Trophoblast cell (in vitro differentiated cells and primary cell): ENCODE measurements around the gene CPNE4.
A peak's percentile ranks its signal among the peaks of the same experiment; 100 is the strongest.

ENCODE experiments used
- DNase-seq, 2 donors: peaks; one replicate each; pipeline ENCODE4 v3.0.0-alpha.2; 2016
- H2AFZ ChIP-seq: 2 replicates; pipeline ENCODE4 v1.6.1; 2013; ENCODE audit warnings: low read length, moderate library complexity, mild to moderate bottlenecking; ENCODE audit not compliant: insufficient read depth, poor library complexity
- H2AK5ac ChIP-seq: 2 replicates; pipeline ENCODE4 v1.6.1; 2013; ENCODE audit warnings: mild to moderate bottlenecking, low read length
- H2BK120ac ChIP-seq: 2 replicates; pipeline ENCODE4 v1.6.1; 2013; ENCODE audit warnings: low read length, mild to moderate bottlenecking, moderate library complexity; ENCODE audit not compliant: insufficient read depth, poor library complexity
- H2BK12ac ChIP-seq: 2 replicates; pipeline ENCODE4 v1.6.1; 2013; ENCODE audit warnings: mild to moderate bottlenecking, low read length, moderate library complexity
- H2BK5ac ChIP-seq: 2 replicates; pipeline ENCODE4 v1.6.1; 2013; ENCODE audit warnings: low read length, low read depth, moderate library complexity, mild to moderate bottlenecking; ENCODE audit not compliant: poor library complexity
- H3K14ac ChIP-seq: 2 replicates; pipeline ENCODE4 v1.6.1; 2013; ENCODE audit warnings: mild to moderate bottlenecking, low read length
- H3K18ac ChIP-seq: 2 replicates; pipeline ENCODE4 v1.6.1; 2013; ENCODE audit warnings: mild to moderate bottlenecking, low read length
- H3K23ac ChIP-seq: 2 replicates; pipeline ENCODE4 v1.6.1; 2013; ENCODE audit warnings: low read length
- H3K27ac ChIP-seq: 2 replicates; pipeline ENCODE4 v1.5.1; 2013; ENCODE audit warnings: low read depth, mild to moderate bottlenecking, inconsistent platforms, low read length, moderate library complexity
- H3K27me3 ChIP-seq: 2 replicates; pipeline ENCODE4 v1.6.1; 2013; ENCODE audit warnings: inconsistent platforms, mild to moderate bottlenecking, low read length, moderate library complexity; ENCODE audit not compliant: insufficient read depth
- H3K36me3 ChIP-seq, 2 experiments: 1 replicate in 1 of 2; 2 replicates in 1 of 2; pipeline ENCODE4 v1.6.1; 2013; ENCODE audit warnings: low read length in 2 of 2, mild to moderate bottlenecking in 2 of 2, moderate library complexity in 1 of 2; ENCODE audit not compliant: insufficient read depth in 2 of 2, control insufficient read depth in 1 of 2
- H3K4ac ChIP-seq: 2 replicates; pipeline ENCODE4 v1.6.1; 2013; ENCODE audit warnings: low read depth, mild to moderate bottlenecking, low read length, moderate library complexity
- H3K4me1 ChIP-seq, 2 experiments: 1 replicate in 1 of 2; 2 replicates in 1 of 2; pipeline ENCODE4 v1.6.1; 2013; ENCODE audit warnings: low read length in 2 of 2, mild to moderate bottlenecking in 2 of 2, moderate library complexity in 1 of 2; ENCODE audit not compliant: insufficient read depth in 2 of 2, control insufficient read depth in 1 of 2
- H3K4me2 ChIP-seq: 2 replicates; pipeline ENCODE4 v1.6.1; 2013; ENCODE audit warnings: inconsistent platforms, mild to moderate bottlenecking, low read length, moderate library complexity
- H3K4me3 ChIP-seq: 2 replicates; pipeline ENCODE4 v1.5.1; 2013; ENCODE audit warnings: mild to moderate bottlenecking, low read depth, low read length, inconsistent platforms
- H3K79me1 ChIP-seq: one replicate; pipeline ENCODE4 v1.6.1; 2013; ENCODE audit warnings: low read length
- H3K79me2 ChIP-seq: 2 replicates; pipeline ENCODE4 v1.6.1; 2013; ENCODE audit warnings: low read length, mild to moderate bottlenecking; ENCODE audit not compliant: control insufficient read depth, insufficient read depth, poor library complexity
- H3K9ac ChIP-seq: 2 replicates; pipeline ENCODE4 v1.6.1; 2013; ENCODE audit warnings: mild to moderate bottlenecking, low read length
- H3K9me3 ChIP-seq: 2 replicates; pipeline ENCODE4 v1.6.1; 2013; ENCODE audit warnings: low read depth, mild to moderate bottlenecking, control low read depth, inconsistent platforms, low read length; ENCODE audit not compliant: insufficient read depth
- H4K12ac ChIP-seq: 2 replicates; pipeline ENCODE4 v1.6.1; 2013; ENCODE audit warnings: low read depth, mild to moderate bottlenecking, low read length, moderate library complexity
- H4K8ac ChIP-seq: 2 replicates; pipeline ENCODE4 v1.6.1; 2013; ENCODE audit warnings: low read depth, mild to moderate bottlenecking, low read length, moderate library complexity
- H4K91ac ChIP-seq: one replicate; pipeline ENCODE4 v1.6.1; 2013; ENCODE audit warnings: low read depth, mild to moderate bottlenecking, low read length, moderate library complexity
- WGBS: extraction: QIAGEN DNeasy Blood & Tissue Kit; methylation state at CpG from one replicate; pipeline ENCODE4 v1.1.7; 2013; ENCODE audit warnings: missing lambda C conversion rate; ENCODE audit not compliant: insufficient read length, insufficient coverage; ENCODE audit errors: extremely low coverage; 5-methylcytosine and 5-hydroxymethylcytosine counted together

CPNE4 gene

DNA sequence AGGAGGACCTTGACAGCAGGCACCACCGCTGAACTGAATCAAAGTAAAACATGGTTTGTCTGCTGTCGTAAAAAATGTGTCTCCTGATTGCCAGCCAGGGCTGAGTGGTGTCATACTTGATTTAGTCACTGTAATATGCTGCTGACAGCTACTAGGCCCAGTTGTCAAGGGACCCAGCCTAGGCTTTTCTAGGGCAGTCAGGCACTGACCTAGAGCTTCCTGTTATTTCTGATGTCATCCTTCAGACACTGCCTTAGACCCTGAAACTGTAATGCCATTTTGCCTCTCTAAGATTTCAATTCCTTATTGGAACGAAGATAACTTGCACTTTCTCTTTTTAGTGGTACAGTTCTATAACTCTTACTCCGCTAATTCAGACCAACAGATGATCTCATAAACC is 529.4 kb downstream of the CPNE4 start:
- Histone ChIP-seq H3K4ac (no peak overlapping the region), H4K12ac (no peak overlapping the region), H4K8ac (no peak overlapping the region), H3K27me3 (peaks cover 3% of the 10 kb centered on the region), H2BK12ac (no peak overlapping the region), H3K36me3 (no peaks in the 10 kb centered on the region), H2BK120ac (no peak overlapping the region), H3K4me2 (no peak overlapping the region), H3K27ac (no peak overlapping the region), H3K79me2 (peaks cover 10% of the 10 kb centered on the region), H3K79me1 (peaks cover 5% of the 10 kb centered on the region), H3K4me3 (no peak overlapping the region), H2BK5ac (no peak overlapping the region), H3K9me3 (no peaks in the 10 kb centered on the region), H2AK5ac (no peak overlapping the region), H3K18ac (no peak overlapping the region), H3K14ac (no peak overlapping the region), H2AFZ (no peak overlapping the region), H4K91ac (no peak overlapping the region), H3K9ac (no peak overlapping the region), H3K23ac (no peak overlapping the region), H3K4me1 (peaks cover 2% of the 10 kb centered on the region in 2 experiments)
- WGBS = no CpG with 5 or more reads among the region's 4 CpGs
- DNase-seq = no peak

DNA sequence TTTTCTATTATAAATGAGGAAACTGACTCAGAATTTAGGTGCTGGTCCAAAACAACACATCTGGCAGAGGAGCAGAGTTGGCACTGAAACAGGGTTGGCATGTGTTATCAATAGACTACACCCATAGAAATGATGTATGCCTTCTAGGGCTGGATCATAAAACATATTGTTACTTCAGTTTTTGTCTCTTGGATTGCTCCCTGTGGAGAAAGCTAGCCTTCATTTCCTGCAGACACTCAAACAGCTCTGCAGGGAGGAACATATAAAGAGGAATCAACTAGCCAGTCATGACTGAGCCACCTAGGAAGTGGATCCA is 531.5 kb downstream of the CPNE4 start:
- H4K8ac ChIP-seq = peak overlapping the region; percentile 18
- H2AK5ac ChIP-seq = no peak overlapping the region
- peaks cover 2% of the 10 kb centered on the region in 2 experiments for H3K4me1 ChIP-seq
- no peak overlapping the region for H2BK5ac ChIP-seq
- H3K9ac ChIP-seq = no peak overlapping the region
- H3K27me3 ChIP-seq = peaks cover 3% of the 10 kb centered on the region
- H4K12ac ChIP-seq = no peak overlapping the region
- H2BK12ac ChIP-seq = no peak overlapping the region
- H3K14ac ChIP-seq = no peak overlapping the region
- no peak overlapping the region for H3K27ac ChIP-seq
- H3K4ac ChIP-seq = no peak overlapping the region
- H2AFZ ChIP-seq = no peak overlapping the region
- H3K4me2 ChIP-seq = peak overlapping the region; percentile 78
- H4K91ac ChIP-seq = no peak overlapping the region
- H3K79me2 ChIP-seq = peaks cover 10% of the 10 kb centered on the region
- no peak for DNase-seq
- H3K79me1 ChIP-seq = peaks cover 5% of the 10 kb centered on the region
- no peaks in the 10 kb centered on the region for H3K9me3 ChIP-seq
- no peak overlapping the region for H3K23ac ChIP-seq
- H3K18ac ChIP-seq = no peak overlapping the region
- no peak overlapping the region for H3K4me3 ChIP-seq
- peaks cover 0 to 3% of the 10 kb centered on the region in 2 experiments for H3K36me3 ChIP-seq
- no peak overlapping the region for H2BK120ac ChIP-seq

DNA sequence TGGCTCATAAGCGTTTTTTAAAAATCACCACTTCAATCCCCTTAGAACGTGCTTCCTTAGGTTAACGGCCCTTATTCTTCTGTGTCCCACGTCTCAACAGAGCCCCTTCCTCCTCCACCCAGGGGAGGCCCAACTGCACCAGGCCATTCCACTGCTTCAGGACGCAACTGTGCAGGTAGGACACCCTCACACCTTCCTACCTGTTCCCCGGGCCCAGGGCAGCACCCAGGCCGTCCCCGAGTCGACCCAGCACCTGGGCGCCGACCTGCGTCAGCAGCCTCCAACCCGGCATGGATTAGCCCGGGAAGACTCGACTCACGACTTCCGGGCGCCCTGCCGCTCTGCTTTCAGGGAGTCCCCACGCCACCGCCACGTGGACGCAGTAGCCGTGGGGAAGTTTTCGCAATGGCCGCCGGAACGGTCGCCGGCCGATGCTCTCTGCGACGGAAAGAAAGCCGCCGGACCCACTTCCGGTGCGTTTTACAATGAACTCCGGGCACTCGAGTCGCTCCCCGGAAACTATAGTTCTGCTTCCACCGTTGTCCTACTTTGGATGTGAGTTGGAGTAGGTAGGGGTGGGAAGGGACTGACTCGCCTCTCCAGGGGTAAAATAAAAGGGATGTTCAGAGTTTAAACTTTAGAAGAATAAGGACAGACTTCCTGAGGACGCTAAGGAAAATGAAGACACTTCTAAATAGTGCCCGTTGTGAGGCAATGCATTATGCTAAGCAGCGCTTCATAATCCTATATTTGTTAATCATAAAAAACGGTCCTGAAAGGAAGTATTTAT is 532.1 kb downstream of the CPNE4 start, which contains the start of gene MRPL3:
Gene MRPL3, minus strand, starts transcription at position 442 of the 790 bp plus-strand sequence. Its CDS starts 150 bp downstream, at position 292.
- Histone ChIP-seq H2BK120ac (peak within 1 kb of the TSS; percentile 83), H4K8ac (peak within 1 kb of the TSS; percentile 100), H3K79me2 (peaks cover 10% of the 10 kb centered on the region), H3K27ac (peak within 1 kb of the TSS; percentile 22), H3K9ac (peak within 1 kb of the TSS; percentile 95), H2AFZ (peak within 1 kb of the TSS; percentile 30), H3K79me1 (peaks cover 5% of the 10 kb centered on the region), H3K4me1 (peaks cover 2% of the 10 kb centered on the region in 2 experiments), H3K4me2 (peak within 1 kb of the TSS; percentile 78), H3K23ac (no peak within 1 kb of the TSS), H3K4ac (peak within 1 kb of the TSS; percentile 97), H4K91ac (peak within 1 kb of the TSS; percentile 49), H3K9me3 (no peaks in the 10 kb centered on the region), H3K36me3 (peaks cover 0 to 5% of the 10 kb centered on the region in 2 experiments), H2AK5ac (peak within 1 kb of the TSS; percentile 83), H3K18ac (peak within 1 kb of the TSS; percentile 48), H4K12ac (peak within 1 kb of the TSS; percentile 99), H3K27me3 (peaks cover 3% of the 10 kb centered on the region), H2BK12ac (no peak within 1 kb of the TSS), H3K4me3 (peak within 1 kb of the TSS; percentile 97), H2BK5ac (peak within 1 kb of the TSS; percentile 3), H3K14ac (peak within 1 kb of the TSS; percentile 96)
- peak; percentile 90 to 96 for DNase-seq
- no CpG with 5 or more reads among the region's 47 CpGs for WGBS

DNA sequence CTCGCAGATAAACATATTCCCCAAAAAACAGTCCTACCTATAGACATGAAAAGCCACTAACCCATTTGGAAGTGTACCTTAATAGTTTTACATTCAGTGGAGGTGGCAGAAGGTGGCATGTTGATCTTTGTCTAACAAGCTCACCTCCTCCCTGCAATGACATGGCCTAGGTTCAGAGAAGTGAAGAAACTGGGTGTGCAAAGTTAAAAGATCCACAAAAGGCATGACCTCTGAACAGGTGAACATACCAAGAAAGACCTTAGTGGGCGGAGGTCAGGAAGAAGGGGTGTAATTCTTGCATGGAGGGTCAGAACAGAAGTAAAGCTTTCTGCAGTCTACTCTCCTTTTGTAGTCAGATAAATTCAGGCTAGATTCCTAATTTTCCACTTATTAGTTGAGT is 532.9 kb downstream of the CPNE4 start:
- Histone ChIP-seq H2BK5ac (no peak overlapping the region), H2AFZ (no peak overlapping the region), H2BK120ac (no peak overlapping the region), H3K27me3 (peaks cover under 1% of the 10 kb centered on the region), H3K27ac (no peak overlapping the region), H3K4me3 (peak overlapping the region; percentile 97), H3K9me3 (no peaks in the 10 kb centered on the region), H3K4me2 (peak overlapping the region; percentile 78), H3K9ac (no peak overlapping the region), H3K4ac (peak overlapping the region; percentile 85), H4K12ac (peak overlapping the region; percentile 99), H2AK5ac (peak overlapping the region; percentile 47), H3K23ac (no peak overlapping the region), H3K36me3 (peaks cover 0 to 6% of the 10 kb centered on the region in 2 experiments), H4K91ac (no peak overlapping the region), H2BK12ac (no peak overlapping the region), H3K18ac (no peak overlapping the region), H3K14ac (no peak overlapping the region), H4K8ac (peak overlapping the region; percentile 67), H3K79me1 (peaks cover 5% of the 10 kb centered on the region), H3K4me1 (peaks cover 2% of the 10 kb centered on the region in 2 experiments), H3K79me2 (peaks cover 10% of the 10 kb centered on the region)
- DNase-seq = no peak
- WGBS = no CpG with 5 or more reads among the region's 2 CpGs
